ENCODE data around the gene UNC45A. TPM values are rescaled to one million over a fixed set of nuclear protein-coding genes. Genes with fewer than 3 reads are reported as not detected.
A peak's percentile ranks its signal among the peaks of the same experiment; 100 is the strongest.

Gene UNC45A
- total RNA-seq, 2 donors from 2014 or later: 52.2 to 70.1 TPM

GRCh38 chr15:90901175-90902039 is 33.7 kb upstream of the UNC45A start:
- Histone ChIP-seq H3K36me3 (no peaks in the 10 kb centered on the region), H3K4me3 (peak overlapping the region in 1 of 2 donors; percentile 66), H3K27ac (peak overlapping the region; percentile 87 to 93), H3K9me3 (no peaks in the 10 kb centered on the region), H3K4me1 (replicated peaks) (peaks cover 9% of the 10 kb centered on the region), H3K27me3 (replicated peaks; ENCODE audit: insufficient read depth) (no peaks in the 10 kb centered on the region)
- TF ChIP-seq POLR2AphosphoS5 (IDR thresholded peaks at IDR 0.05) (no peak), POLR2A (IDR thresholded peaks at IDR 0.05) (no peak), CTCF (IDR thresholded peaks at IDR 0.05) (no peak)
- no peak for DNase-seq (ENCODE audit: low spot score)
- 58% methylated on average over 14 of the region's 14 CpGs for WGBS
- intact Hi-C loops (cut with DNase I): loop anchor here (2.0 kb wide), 1 partner anchor 31 kb away; the partner anchor contains the start of gene HDDC3

GRCh38 chr15:90902040-90902839 is 32.8 kb upstream of the UNC45A start:
- DNase-seq (ENCODE audit: low spot score): peak; percentile 79
- Histone ChIP-seq H3K4me3 (peak overlapping the region; percentile 66 to 71), H3K9me3 (no peaks in the 10 kb centered on the region), H3K27me3 (replicated peaks; ENCODE audit: insufficient read depth) (no peaks in the 10 kb centered on the region), H3K4me1 (replicated peaks) (peaks cover 9% of the 10 kb centered on the region), H3K27ac (peak overlapping the region; percentile 87 to 93), H3K36me3 (peaks cover 5 to 7% of the 10 kb centered on the region in 2 donors)
- intact Hi-C loops (cut with DNase I): loop anchor here (2.0 kb wide), 1 partner anchor 31 kb away; the partner anchor contains the start of gene HDDC3
- WGBS: 0% methylated on average over 23 of the region's 71 CpGs
- peak; percentile 49 for TF ChIP-seq POLR2A (IDR thresholded peaks at IDR 0.05)
- peak; percentile 57 to 88 (median 76) for TF ChIP-seq CTCF (IDR thresholded peaks at IDR 0.05)
- peak; percentile 47 for TF ChIP-seq POLR2AphosphoS5 (IDR thresholded peaks at IDR 0.05)

GRCh38 chr15:90902840-90903732 is 32.0 kb upstream of the UNC45A start, which contains the start of gene MAN2A2:
TSS of gene MAN2A2 (plus strand) at chr15:90903302. CDS start at chr15:90904208, 906 bp downstream.
- peaks cover 7 to 8% of the 10 kb centered on the region in 2 donors for H3K36me3 ChIP-seq
- H3K27ac ChIP-seq: peak within 1 kb of the TSS; percentile 87 to 93
- no peaks in the 10 kb centered on the region for H3K9me3 ChIP-seq
- peak within 1 kb of the TSS; percentile 66 to 71 for H3K4me3 ChIP-seq
- H3K4me1 ChIP-seq (replicated peaks): peaks cover 9% of the 10 kb centered on the region
- DNase-seq (ENCODE audit: low spot score): peak; percentile 38
- TF ChIP-seq CTCF (IDR thresholded peaks at IDR 0.05) (no peak), POLR2A (IDR thresholded peaks at IDR 0.05) (peak; percentile 23), POLR2AphosphoS5 (IDR thresholded peaks at IDR 0.05) (peak; percentile 13)
- WGBS: under 1% methylated on average over 54 of the region's 81 CpGs
- H3K27me3 ChIP-seq (replicated peaks; ENCODE audit: insufficient read depth): no peaks in the 10 kb centered on the region
- intact Hi-C loops (cut with DNase I): loop anchor here (2.0 kb wide), 1 partner anchor 30 kb away; the partner anchor contains the start of gene HDDC3

DNA sequence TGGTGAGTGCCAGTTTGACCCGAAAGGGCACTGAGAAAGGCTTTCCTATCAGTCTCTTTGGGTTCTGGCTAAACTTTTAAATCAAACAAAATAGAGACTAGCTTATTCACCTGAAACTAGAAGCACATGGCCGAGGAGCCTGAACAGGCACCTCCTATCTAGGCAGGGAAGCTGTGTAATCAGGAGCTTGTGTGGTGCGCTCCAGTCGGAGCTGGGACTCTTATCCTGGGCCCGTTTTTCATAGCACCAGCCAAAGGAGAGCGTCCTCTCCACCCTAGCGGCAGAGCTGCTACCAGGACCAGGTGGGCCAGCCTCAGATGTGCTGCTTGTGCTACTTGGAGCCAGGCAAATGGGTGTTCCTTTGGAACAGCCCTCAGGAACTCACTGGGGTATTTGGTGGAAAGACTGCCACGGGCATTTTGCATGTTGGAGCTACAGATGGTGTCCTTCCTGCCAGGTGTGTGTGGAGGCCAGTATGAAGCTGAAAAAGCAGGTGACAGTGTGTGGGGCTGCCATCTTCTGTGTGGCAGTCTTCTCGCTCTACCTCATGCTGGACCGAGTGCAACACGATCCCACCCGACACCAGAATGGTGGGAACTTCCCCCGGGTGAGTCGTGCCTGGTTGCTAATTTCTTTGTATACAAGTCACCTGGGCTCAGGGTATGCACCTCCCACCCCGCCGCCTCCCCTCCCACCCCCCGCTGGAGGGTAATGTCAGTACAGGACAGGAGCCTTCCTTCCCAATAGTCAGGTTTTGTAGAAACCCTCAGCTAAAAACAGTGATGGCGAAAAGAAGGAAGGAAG is 31.1 kb upstream of the UNC45A start:
- H3K9me3 ChIP-seq: no peaks in the 10 kb centered on the region
- peak overlapping the region; percentile 66 to 71 for H3K4me3 ChIP-seq
- TF ChIP-seq POLR2A (IDR thresholded peaks at IDR 0.05) (no peak), CTCF (IDR thresholded peaks at IDR 0.05) (no peak), POLR2AphosphoS5 (IDR thresholded peaks at IDR 0.05) (no peak)
- no peak for DNase-seq (ENCODE audit: low spot score)
- no peaks in the 10 kb centered on the region for H3K27me3 ChIP-seq (replicated peaks; ENCODE audit: insufficient read depth)
- WGBS: 40% methylated on average over 18 of the region's 18 CpGs
- peaks cover 7 to 8% of the 10 kb centered on the region in 2 donors for H3K36me3 ChIP-seq
- H3K27ac ChIP-seq: peak overlapping the region; percentile 87 to 93
- H3K4me1 ChIP-seq (replicated peaks): peaks cover 9% of the 10 kb centered on the region
- intact Hi-C loops (cut with DNase I): loop anchor here (2.0 kb wide), 1 partner anchor 29 kb away; the partner anchor contains the start of gene HDDC3

All from prostate gland (tissue), 2 donors.